ENCODE measurements around the gene SLC45A1. TPM values are rescaled to one million over a fixed set of nuclear protein-coding genes. Genes with fewer than 3 reads are reported as not detected.

Gene SLC45A1
- total RNA-seq, 1 donor from 2014 or later = 0.79 TPM

DNA sequence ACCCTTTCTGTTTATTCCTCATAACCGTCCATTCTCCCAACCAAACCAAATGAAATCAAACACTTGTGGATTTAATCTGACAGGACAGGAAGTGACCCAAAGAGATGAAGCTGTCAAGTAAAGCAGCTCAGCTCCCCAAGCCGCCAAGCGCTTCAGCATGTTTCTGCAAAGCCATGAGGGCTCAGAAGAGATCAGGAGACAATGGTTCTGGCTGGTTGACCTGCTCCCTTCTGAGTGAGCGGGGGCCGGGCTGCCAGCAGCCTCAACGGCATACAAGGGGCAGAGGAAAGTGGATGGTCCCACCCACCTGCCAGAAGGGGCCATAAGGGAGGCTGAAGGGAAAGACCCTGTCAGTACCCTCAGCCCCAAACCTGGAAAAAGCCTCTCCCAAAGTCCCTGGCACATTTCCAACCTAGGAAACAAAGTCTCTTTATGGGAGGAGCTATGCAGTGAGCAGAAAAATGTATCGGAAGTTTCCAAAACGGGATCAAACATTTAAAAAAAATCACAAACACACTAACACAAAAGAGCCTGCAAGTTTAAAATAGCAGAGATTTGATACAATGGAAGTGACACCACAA lies 45.4 kb downstream of the SLC45A1 start:
- DNase-seq (ENCODE audit: low read depth) = no peak
- TF ChIP-seq, protein P1, sequence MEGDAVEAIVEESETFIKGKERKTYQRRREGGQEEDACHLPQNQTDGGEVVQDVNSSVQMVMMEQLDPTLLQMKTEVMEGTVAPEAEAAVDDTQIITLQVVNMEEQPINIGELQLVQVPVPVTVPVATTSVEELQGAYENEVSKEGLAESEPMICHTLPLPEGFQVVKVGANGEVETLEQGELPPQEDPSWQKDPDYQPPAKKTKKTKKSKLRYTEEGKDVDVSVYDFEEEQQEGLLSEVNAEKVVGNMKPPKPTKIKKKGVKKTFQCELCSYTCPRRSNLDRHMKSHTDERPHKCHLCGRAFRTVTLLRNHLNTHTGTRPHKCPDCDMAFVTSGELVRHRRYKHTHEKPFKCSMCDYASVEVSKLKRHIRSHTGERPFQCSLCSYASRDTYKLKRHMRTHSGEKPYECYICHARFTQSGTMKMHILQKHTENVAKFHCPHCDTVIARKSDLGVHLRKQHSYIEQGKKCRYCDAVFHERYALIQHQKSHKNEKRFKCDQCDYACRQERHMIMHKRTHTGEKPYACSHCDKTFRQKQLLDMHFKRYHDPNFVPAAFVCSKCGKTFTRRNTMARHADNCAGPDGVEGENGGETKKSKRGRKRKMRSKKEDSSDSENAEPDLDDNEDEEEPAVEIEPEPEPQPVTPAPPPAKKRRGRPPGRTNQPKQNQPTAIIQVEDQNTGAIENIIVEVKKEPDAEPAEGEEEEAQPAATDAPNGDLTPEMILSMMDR (IDR thresholded peaks at IDR 0.05; ENCODE audit: insufficient read depth, low read length, poor library complexity, severe bottlenecking) = no peak
- Histone ChIP-seq H3K4me3 (ENCODE audit: low read depth, low read length) (no peak overlapping the region), H3K36me3 (ENCODE audit: control insufficient read depth, insufficient read depth, low read length) (peaks cover 2% of the 10 kb centered on the region), H3K27me3 (ENCODE audit: control insufficient read depth, insufficient read depth, low read length) (no peaks in the 10 kb centered on the region)

DNA sequence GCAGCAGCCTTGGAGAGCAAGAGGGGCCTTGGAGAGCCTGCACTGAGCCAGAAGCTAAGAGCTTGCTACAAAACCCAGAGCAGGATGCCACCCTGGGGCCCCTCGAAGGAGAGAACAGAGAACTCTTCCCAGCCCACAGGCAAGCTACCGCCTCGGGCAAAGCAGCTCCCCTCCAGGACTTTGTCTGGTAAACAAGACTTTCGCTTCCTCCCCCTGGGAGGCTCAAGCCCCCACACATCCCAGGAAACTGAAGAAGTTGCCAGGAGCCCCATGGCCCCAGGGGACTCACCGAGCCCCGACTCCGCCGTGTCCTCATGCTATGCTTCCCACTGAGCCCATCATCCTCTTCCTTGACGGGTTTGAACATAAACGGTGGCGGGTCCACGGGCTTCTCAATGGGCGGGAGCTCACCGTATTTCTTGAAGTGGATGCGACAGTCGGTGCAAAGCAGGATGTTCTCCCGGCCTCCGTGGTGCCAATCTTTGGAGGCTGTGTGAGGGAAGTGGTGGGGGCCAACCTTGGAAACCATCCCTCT lies 45.9 kb downstream of the SLC45A1 start:
- Histone ChIP-seq H3K27me3 (ENCODE audit: control insufficient read depth, insufficient read depth, low read length) (no peaks in the 10 kb centered on the region), H3K36me3 (ENCODE audit: control insufficient read depth, insufficient read depth, low read length) (no peaks in the 10 kb centered on the region), H3K4me3 (ENCODE audit: low read depth, low read length) (no peak overlapping the region)
- TF ChIP-seq, protein P1 (IDR thresholded peaks at IDR 0.05; ENCODE audit: insufficient read depth, low read length, poor library complexity, severe bottlenecking) = no peak
- DNase-seq (ENCODE audit: low read depth) = no peak

- TF ChIP-seq, protein P1 (IDR thresholded peaks at IDR 0.05; ENCODE audit: insufficient read depth, low read length, poor library complexity, severe bottlenecking) = no peak
- no peaks in the 10 kb centered on the region for H3K36me3 ChIP-seq (ENCODE audit: control insufficient read depth, insufficient read depth, low read length)
- no peak overlapping the region for H3K4me3 ChIP-seq (ENCODE audit: low read depth, low read length)
- H3K27me3 ChIP-seq (ENCODE audit: control insufficient read depth, insufficient read depth, low read length) = no peaks in the 10 kb centered on the region
- DNase-seq (ENCODE audit: low read depth) = no peak
Observed at GRCh38 chr1:8364528-8365442, 46.9 kb downstream of the SLC45A1 start.

- Histone ChIP-seq H3K4me3 (ENCODE audit: low read depth, low read length) (no peak overlapping the region), H3K36me3 (ENCODE audit: control insufficient read depth, insufficient read depth, low read length) (no peaks in the 10 kb centered on the region), H3K27me3 (ENCODE audit: control insufficient read depth, insufficient read depth, low read length) (no peaks in the 10 kb centered on the region)
- no peak for DNase-seq (ENCODE audit: low read depth)
- TF ChIP-seq, protein P1 (IDR thresholded peaks at IDR 0.05; ENCODE audit: insufficient read depth, low read length, poor library complexity, severe bottlenecking) = no peak
Observed at GRCh38 chr1:8365661-8366362, 47.9 kb downstream of the SLC45A1 start.

DNA sequence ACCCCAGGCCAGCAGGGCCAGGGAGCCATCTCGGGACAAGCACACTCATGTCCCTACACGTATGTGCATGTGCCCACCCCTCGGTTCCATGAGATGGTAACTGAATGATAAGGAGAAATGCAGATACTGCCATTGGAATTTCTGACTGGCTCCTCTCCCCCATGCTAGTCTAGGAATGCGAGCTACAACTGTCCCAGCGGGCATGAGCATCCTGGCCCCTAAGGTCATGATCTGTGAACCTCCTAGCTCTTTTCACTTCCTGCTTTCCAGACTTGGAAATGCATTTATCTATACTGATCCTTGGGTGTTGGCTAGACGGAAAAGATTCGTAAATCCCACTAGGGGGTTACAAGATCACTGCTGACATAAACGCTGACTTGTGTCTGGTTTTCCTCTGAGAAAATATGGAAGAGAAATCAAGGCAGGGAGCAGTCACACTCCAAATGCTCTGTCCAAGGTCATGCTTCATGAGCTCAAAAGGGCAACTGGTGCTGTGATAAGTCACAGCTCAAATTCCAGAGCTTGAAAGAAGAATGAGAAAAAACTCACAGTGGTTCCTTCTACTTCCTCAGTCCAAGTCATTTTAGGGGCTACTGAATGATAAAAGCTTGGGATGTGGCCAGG lies 49.8 kb downstream of the SLC45A1 start:
- Histone ChIP-seq H3K4me3 (ENCODE audit: low read depth, low read length) (no peak overlapping the region), H3K36me3 (ENCODE audit: control insufficient read depth, insufficient read depth, low read length) (no peaks in the 10 kb centered on the region), H3K27me3 (ENCODE audit: control insufficient read depth, insufficient read depth, low read length) (no peaks in the 10 kb centered on the region)
- TF ChIP-seq, protein P1 (IDR thresholded peaks at IDR 0.05; ENCODE audit: insufficient read depth, low read length, poor library complexity, severe bottlenecking) = no peak
- DNase-seq (ENCODE audit: low read depth) = no peak
